Bronchial epithelial cell (primary cell): ENCODE measurements around the gene LYST. TPM values are rescaled to one million over a fixed set of nuclear protein-coding genes. Genes with fewer than 3 reads are reported as not detected.
"Not testable (repeated sequence)": the region's sequence is repeated elsewhere in the genome, so short reads cannot be mapped to it uniquely, and the experiment has no call there.

ENCODE experiments used
- DNase-seq: peaks from one replicate; pipeline ENCODE4 v3.0.0-alpha.2; 2010; ENCODE audit warnings: low read depth
- FAIRE-seq: peaks from 2 replicates; lab custom pipeline; 2011; peaks lifted over from hg19 to GRCh38; lab: Jason Lieb, UNC
- H3K27me3 ChIP-seq: 2 replicates; pipeline ENCODE4 v1.5.1; 2011; ENCODE audit warnings: low read length; ENCODE audit not compliant: control insufficient read depth, insufficient read depth
- H3K36me3 ChIP-seq: 2 replicates; pipeline ENCODE4 v1.5.1; 2011; ENCODE audit warnings: low read length; ENCODE audit not compliant: control insufficient read depth, insufficient read depth
- H3K4me3 ChIP-seq: 2 replicates; pipeline ENCODE4 v1.5.1; 2011; ENCODE audit warnings: mild to moderate bottlenecking, low read depth, low read length, control low read depth
- total RNA-seq: library from RNA; depleted of rRNA; stranded (reverse); fragments of >200 nt; gene quantifications from 2 replicates; pipeline ENCODE4 v1.2.1, GENCODE V29; 2014
- TF ChIP-seq, protein P1 (sequence below): IDR thresholded peaks from 2 replicates; pipeline ENCODE4 v1.5.1; 2011; ENCODE audit warnings: mild to moderate bottlenecking, moderate library complexity, low read length, control low read depth, inconsistent platforms; ENCODE audit not compliant: insufficient read depth, severe bottlenecking

LYST gene
- total RNA-seq, 1 donor from 2014 or later, result 14.0 TPM

GRCh38 chr1:235639226-235640205, 227.2 kb downstream of the LYST start:
- FAIRE-seq, result no peak
- TF ChIP-seq, protein P1, sequence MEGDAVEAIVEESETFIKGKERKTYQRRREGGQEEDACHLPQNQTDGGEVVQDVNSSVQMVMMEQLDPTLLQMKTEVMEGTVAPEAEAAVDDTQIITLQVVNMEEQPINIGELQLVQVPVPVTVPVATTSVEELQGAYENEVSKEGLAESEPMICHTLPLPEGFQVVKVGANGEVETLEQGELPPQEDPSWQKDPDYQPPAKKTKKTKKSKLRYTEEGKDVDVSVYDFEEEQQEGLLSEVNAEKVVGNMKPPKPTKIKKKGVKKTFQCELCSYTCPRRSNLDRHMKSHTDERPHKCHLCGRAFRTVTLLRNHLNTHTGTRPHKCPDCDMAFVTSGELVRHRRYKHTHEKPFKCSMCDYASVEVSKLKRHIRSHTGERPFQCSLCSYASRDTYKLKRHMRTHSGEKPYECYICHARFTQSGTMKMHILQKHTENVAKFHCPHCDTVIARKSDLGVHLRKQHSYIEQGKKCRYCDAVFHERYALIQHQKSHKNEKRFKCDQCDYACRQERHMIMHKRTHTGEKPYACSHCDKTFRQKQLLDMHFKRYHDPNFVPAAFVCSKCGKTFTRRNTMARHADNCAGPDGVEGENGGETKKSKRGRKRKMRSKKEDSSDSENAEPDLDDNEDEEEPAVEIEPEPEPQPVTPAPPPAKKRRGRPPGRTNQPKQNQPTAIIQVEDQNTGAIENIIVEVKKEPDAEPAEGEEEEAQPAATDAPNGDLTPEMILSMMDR, result no peak
- Histone ChIP-seq H3K4me3 (no peak overlapping the region), H3K27me3 (no peaks in the 10 kb centered on the region), H3K36me3 (no peaks in the 10 kb centered on the region)
- DNase-seq, result no peak

GRCh38 chr1:235638612-235639011, 228.1 kb downstream of the LYST start:
- not testable (repeated sequence) for FAIRE-seq, DNase-seq, H3K36me3 ChIP-seq, H3K27me3 ChIP-seq, H3K4me3 ChIP-seq

DNA sequence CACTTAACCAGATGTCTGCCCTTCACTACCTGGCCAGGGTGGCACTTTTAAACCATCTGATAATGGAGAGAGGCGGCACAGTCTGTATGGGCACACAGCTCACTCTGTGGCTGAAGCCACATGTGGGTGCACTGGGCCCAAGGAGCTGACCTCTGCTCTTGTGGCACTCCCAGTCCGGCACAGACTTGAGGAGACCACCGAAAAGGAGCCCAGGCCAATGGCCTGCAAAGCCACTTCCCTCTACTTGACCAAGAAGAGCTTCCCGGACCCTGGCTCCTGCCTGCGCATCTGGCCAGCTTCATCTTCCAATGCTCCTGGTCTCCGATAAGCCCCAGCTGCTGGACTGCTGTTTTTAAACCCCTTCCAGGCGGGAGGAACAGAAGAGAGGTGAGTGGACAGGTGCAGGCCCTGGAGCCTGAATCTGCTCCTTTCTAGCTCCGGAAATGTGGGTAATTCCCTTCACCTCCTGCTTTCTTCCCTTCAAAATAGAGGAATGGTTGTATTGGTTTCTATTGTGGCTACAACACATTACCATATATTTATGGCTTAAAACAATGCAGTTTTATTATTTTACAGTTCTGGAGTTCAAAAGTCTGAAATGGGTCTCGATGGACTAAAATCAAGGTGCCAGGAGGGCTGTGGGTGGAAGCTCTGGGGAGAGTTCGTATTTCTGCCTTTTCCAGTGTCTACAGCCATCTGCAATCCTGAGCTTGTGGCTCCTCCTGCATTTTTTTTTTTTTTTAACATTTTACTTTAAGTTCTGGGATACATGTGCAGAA, 228.8 kb downstream of the LYST start:
- FAIRE-seq, result no peak
- Histone ChIP-seq H3K36me3 (no peaks in the 10 kb centered on the region), H3K4me3 (no peak overlapping the region), H3K27me3 (no peaks in the 10 kb centered on the region)
- TF ChIP-seq, protein P1, result no peak
- no peak for DNase-seq

GRCh38 chr1:235635938-235636662, 230.6 kb downstream of the LYST start:
- Histone ChIP-seq H3K4me3 (no peak overlapping the region), H3K27me3 (peaks cover 2% of the 10 kb centered on the region), H3K36me3 (no peaks in the 10 kb centered on the region)
- TF ChIP-seq, protein P1, result peak; percentile 6
- DNase-seq (peak; percentile 18), FAIRE-seq (no peak)

- Histone ChIP-seq H3K36me3 (no peaks in the 10 kb centered on the region), H3K4me3 (no peak overlapping the region), H3K27me3 (peaks cover 2% of the 10 kb centered on the region)
- FAIRE-seq (no peak), DNase-seq (peak; percentile 27)
- TF ChIP-seq, protein P1, result no peak
Observed at GRCh38 chr1:235632506-235633401, 234.0 kb downstream of the LYST start.
